Measurements from ENCODE around the gene CHIT1. TPM values are rescaled to one million over a fixed set of nuclear protein-coding genes. Genes with fewer than 3 reads are reported as not detected.
"Not testable (repeated sequence)": the region's sequence is repeated elsewhere in the genome, so short reads cannot be mapped to it uniquely, and the experiment has no call there.

Gene CHIT1
- total RNA-seq, 2 experiments from 2014 or later = 0.41 to 0.94 TPM

DNA sequence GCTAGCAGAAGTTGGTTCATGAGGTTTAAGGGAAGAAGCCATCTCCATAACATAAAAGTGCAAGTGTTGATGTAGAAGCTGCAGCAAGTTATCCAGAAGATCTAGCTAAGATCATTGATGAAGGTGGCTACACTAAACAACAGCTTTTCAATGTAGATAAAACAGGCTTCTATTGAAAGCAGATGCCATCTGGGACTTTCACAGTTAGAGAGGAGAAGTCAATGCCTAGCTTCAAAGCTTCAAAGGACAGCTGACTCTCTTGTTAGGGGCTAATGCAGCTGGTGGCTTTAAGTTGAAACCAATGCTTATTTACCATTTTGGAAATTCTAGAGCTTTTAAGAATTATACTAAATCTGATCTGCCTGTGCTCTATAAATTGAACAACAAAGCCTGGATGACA is 25.3 kb upstream of the CHIT1 start:
- CTCF ChIA-PET = interaction anchor here (2.0 kb wide), 1 partner anchor 13 kb away, joined by 10 read pairs; no protein-coding TSS in a partner anchor
- DNase-seq; H3K27ac Mint-ChIP-seq; H3K4me3 Mint-ChIP-seq; H3K4me1 Mint-ChIP-seq; H3K9me3 Mint-ChIP-seq (ENCODE audit: low read depth); ATAC-seq; H3K36me3 Mint-ChIP-seq: not testable (repeated sequence)
- H3K27me3 Mint-ChIP-seq = peaks cover 61% of the 10 kb centered on the region

- no peak for ATAC-seq
- CTCF ChIA-PET = interaction anchor here (1.0 kb wide), 1 partner anchor 15 kb away, joined by 4 read pairs; no protein-coding TSS in a partner anchor
- Mint-ChIP-seq H3K4me1 (no peaks in the 10 kb centered on the region), H3K4me3 (no peak overlapping the region), H3K27me3 (peaks cover 66% of the 10 kb centered on the region), H3K27ac (no peak overlapping the region), H3K36me3 (no peaks in the 10 kb centered on the region), H3K9me3 (ENCODE audit: low read depth) (no peaks in the 10 kb centered on the region)
- no peak for DNase-seq
Measured at GRCh38 chr1:203252678-203253077, 23.2 kb upstream of the CHIT1 start.

- H3K4me1 Mint-ChIP-seq = no peaks in the 10 kb centered on the region
- no peak overlapping the region for H3K27ac Mint-ChIP-seq
- no peak for DNase-seq
- ATAC-seq = no peak
- no peak overlapping the region for H3K4me3 Mint-ChIP-seq
- CTCF ChIA-PET = interaction anchor here (2.6 kb wide), 1 partner anchor 16 kb away, joined by 12 read pairs; no protein-coding TSS in a partner anchor
- H3K36me3 Mint-ChIP-seq = no peaks in the 10 kb centered on the region
- no peaks in the 10 kb centered on the region for H3K9me3 Mint-ChIP-seq (ENCODE audit: low read depth)
- peaks cover 64% of the 10 kb centered on the region for H3K27me3 Mint-ChIP-seq
Measured at GRCh38 chr1:203251466-203251865, 22.0 kb upstream of the CHIT1 start.

- Mint-ChIP-seq H3K4me3 (no peak overlapping the region), H3K9me3 (ENCODE audit: low read depth) (no peaks in the 10 kb centered on the region), H3K36me3 (no peaks in the 10 kb centered on the region), H3K27ac (no peak overlapping the region), H3K4me1 (no peaks in the 10 kb centered on the region), H3K27me3 (peaks cover 59% of the 10 kb centered on the region)
- no peak for ATAC-seq
- CTCF ChIA-PET = interaction anchor here (1.4 to 2.6 kb wide), 2 partner anchors 17 to 35 kb away, joined by 4 to 12 read pairs; no protein-coding TSS in a partner anchor
- DNase-seq = no peak
Measured at GRCh38 chr1:203250911-203251310, 21.4 kb upstream of the CHIT1 start.

DNA sequence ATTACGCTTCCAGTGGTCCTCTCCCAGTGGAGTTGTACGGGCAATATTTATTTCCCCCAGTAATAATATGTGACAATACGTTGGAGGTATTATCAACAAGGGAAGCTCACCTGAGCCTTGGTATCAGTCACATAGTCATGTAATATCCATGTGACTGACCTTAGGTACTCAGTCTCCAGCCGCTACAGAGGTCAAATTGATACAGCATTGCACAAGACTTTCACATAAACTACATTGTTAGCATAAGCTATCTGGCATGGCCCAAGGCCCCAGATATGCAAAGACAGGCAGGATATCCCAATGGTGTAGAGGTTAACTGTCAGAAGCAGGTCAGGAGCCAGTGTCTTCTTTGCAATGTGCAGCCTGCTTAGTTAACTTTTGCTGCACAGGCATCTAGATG is 15.3 kb upstream of the CHIT1 start:
- H3K9me3 Mint-ChIP-seq (ENCODE audit: low read depth) = no peaks in the 10 kb centered on the region
- DNase-seq (no peak), ATAC-seq (no peak)
- H3K27ac Mint-ChIP-seq = no peak overlapping the region
- H3K4me3 Mint-ChIP-seq = no peak overlapping the region
- H3K4me1 Mint-ChIP-seq = no peaks in the 10 kb centered on the region
- no peaks in the 10 kb centered on the region for H3K36me3 Mint-ChIP-seq
- peaks cover 51% of the 10 kb centered on the region for H3K27me3 Mint-ChIP-seq
- CTCF ChIA-PET = interaction anchor here (1.0 to 1.3 kb wide), 2 partner anchors 23 to 150 kb away, joined by 3 read pairs; no protein-coding TSS in a partner anchor

- H3K27ac Mint-ChIP-seq; H3K9me3 Mint-ChIP-seq (ENCODE audit: low read depth); ATAC-seq; H3K4me3 Mint-ChIP-seq; DNase-seq; CTCF ChIA-PET; H3K36me3 Mint-ChIP-seq; H3K4me1 Mint-ChIP-seq: not testable (repeated sequence)
- H3K27me3 Mint-ChIP-seq = peaks cover 48% of the 10 kb centered on the region
Measured at GRCh38 chr1:203241708-203242107, 12.2 kb upstream of the CHIT1 start.

GRCh38 chr1:203239526-203240305 is 10.2 kb upstream of the CHIT1 start:
- H3K27me3 Mint-ChIP-seq = peaks cover 52% of the 10 kb centered on the region
- H3K36me3 Mint-ChIP-seq = peaks cover 3% of the 10 kb centered on the region
- H3K9me3 Mint-ChIP-seq (ENCODE audit: low read depth) = peaks cover 6% of the 10 kb centered on the region
- H3K4me1 Mint-ChIP-seq = no peaks in the 10 kb centered on the region
- ATAC-seq (no peak), DNase-seq (no peak)
- CTCF ChIA-PET = no interaction called here
- no peak overlapping the region for H3K27ac Mint-ChIP-seq
- H3K4me3 Mint-ChIP-seq = no peak overlapping the region

- H3K4me1 Mint-ChIP-seq = no peaks in the 10 kb centered on the region
- H3K27ac Mint-ChIP-seq = no peak overlapping the region
- ATAC-seq (no peak), DNase-seq (no peak)
- H3K36me3 Mint-ChIP-seq = peaks cover 4% of the 10 kb centered on the region
- H3K27me3 Mint-ChIP-seq = peaks cover 50% of the 10 kb centered on the region
- no peak overlapping the region for H3K4me3 Mint-ChIP-seq
- CTCF ChIA-PET = no interaction called here
- peaks cover 6% of the 10 kb centered on the region for H3K9me3 Mint-ChIP-seq (ENCODE audit: low read depth)
Measured at GRCh38 chr1:203239081-203239480, 9.6 kb upstream of the CHIT1 start.

GRCh38 chr1:203238535-203238934 is 9.1 kb upstream of the CHIT1 start:
- peaks cover 6% of the 10 kb centered on the region for H3K9me3 Mint-ChIP-seq (ENCODE audit: low read depth)
- no peak overlapping the region for H3K4me3 Mint-ChIP-seq
- peaks cover 4% of the 10 kb centered on the region for H3K36me3 Mint-ChIP-seq
- CTCF ChIA-PET = no interaction called here
- H3K4me1 Mint-ChIP-seq = no peaks in the 10 kb centered on the region
- no peak for DNase-seq
- ATAC-seq = no peak
- peaks cover 51% of the 10 kb centered on the region for H3K27me3 Mint-ChIP-seq
- no peak overlapping the region for H3K27ac Mint-ChIP-seq

DNA sequence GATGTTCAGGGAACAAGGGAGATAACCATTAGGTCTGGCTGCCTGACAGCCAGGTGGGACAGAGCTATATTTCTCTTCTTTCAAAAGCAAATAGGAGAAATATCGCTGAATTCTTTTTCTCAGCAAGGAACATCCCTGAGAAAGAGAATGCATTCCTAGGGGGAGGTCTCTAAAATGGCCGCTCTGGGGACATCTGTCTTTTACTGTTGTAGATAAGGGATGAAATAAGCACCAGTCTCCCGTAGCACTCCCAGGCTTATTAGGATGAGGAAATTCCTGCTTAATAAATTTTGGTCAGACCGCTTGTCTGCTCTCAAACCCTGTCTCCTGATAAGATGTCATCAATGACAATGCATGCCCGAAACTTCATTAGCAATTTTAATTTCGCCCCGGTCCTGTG is 5.4 kb upstream of the CHIT1 start:
- H3K4me1 Mint-ChIP-seq; H3K9me3 Mint-ChIP-seq (ENCODE audit: low read depth); H3K36me3 Mint-ChIP-seq; CTCF ChIA-PET; DNase-seq; ATAC-seq; H3K27ac Mint-ChIP-seq; H3K4me3 Mint-ChIP-seq: not testable (repeated sequence)
- H3K27me3 Mint-ChIP-seq = peaks cover 41% of the 10 kb centered on the region

- Mint-ChIP-seq H3K27ac (no peak overlapping the region), H3K36me3 (no peaks in the 10 kb centered on the region), H3K9me3 (ENCODE audit: low read depth) (no peaks in the 10 kb centered on the region), H3K27me3 (peaks cover 28% of the 10 kb centered on the region), H3K4me1 (no peaks in the 10 kb centered on the region), H3K4me3 (no peak overlapping the region)
- ATAC-seq (no peak), DNase-seq (no peak)
- CTCF ChIA-PET = interaction anchor here (1.3 kb wide), 2 partner anchors 11 to 12 kb away, joined by 3 to 6 read pairs; no protein-coding TSS in a partner anchor
Measured at GRCh38 chr1:203228670-203229069, 803 bp downstream of the CHIT1 start.

GRCh38 chr1:203227371-203228083 is 1.9 kb downstream of the CHIT1 start:
- H3K27me3 Mint-ChIP-seq = peaks cover 27% of the 10 kb centered on the region
- CTCF ChIA-PET = interaction anchor here (1.3 kb wide), 2 partner anchors 10 to 11 kb away, joined by 3 to 6 read pairs; no protein-coding TSS in a partner anchor
- H3K4me3 Mint-ChIP-seq = no peak overlapping the region
- ATAC-seq (no peak), DNase-seq (no peak)
- no peaks in the 10 kb centered on the region for H3K36me3 Mint-ChIP-seq
- no peak overlapping the region for H3K27ac Mint-ChIP-seq
- H3K9me3 Mint-ChIP-seq (ENCODE audit: low read depth) = no peaks in the 10 kb centered on the region
- H3K4me1 Mint-ChIP-seq = no peaks in the 10 kb centered on the region

GRCh38 chr1:203225071-203225470 is 4.4 kb downstream of the CHIT1 start:
- Mint-ChIP-seq H3K36me3 (no peaks in the 10 kb centered on the region), H3K27me3 (peaks cover 18% of the 10 kb centered on the region), H3K4me1 (no peaks in the 10 kb centered on the region), H3K4me3 (no peak overlapping the region), H3K27ac (no peak overlapping the region), H3K9me3 (ENCODE audit: low read depth) (no peaks in the 10 kb centered on the region)
- ATAC-seq (no peak), DNase-seq (no peak)
- CTCF ChIA-PET = interaction anchor here (1.1 to 1.7 kb wide), 3 partner anchors 9 to 186 kb away, joined by 3 to 8 read pairs (median 6); no protein-coding TSS in a partner anchor

Data from activated CD8-positive, alpha-beta memory T cell treated with anti-CD3 and anti-CD28 coated beads, Interleukin-2, amount 10 ng/mL, durations not matched to agents 7 days and 5 days (primary cell).